DOHH2 (cell line): ENCODE measurements around the gene CYTH3.

Experiments used
- H3F3A ChIP-seq: fragments of 200-600 bp; sonication (generic), shearing (Covaris generic); 2 replicates; pipeline ENCODE4 v1.6.0; 2016; ENCODE audit warnings: antibody characterized with exemption, mild to moderate bottlenecking; ENCODE audit not compliant: control insufficient read depth, insufficient read depth
- H3K27ac ChIP-seq: fragments of 200-600 bp; sonication (generic); 2 replicates; pipeline ENCODE4 v1.5.1; 2014; ENCODE audit warnings: low read depth, mild to moderate bottlenecking, low read length, moderate library complexity
- H3K27me3 ChIP-seq: fragments of 200-600 bp; sonication (generic); 2 replicates; pipeline ENCODE4 v1.6.1; 2014; ENCODE audit warnings: mild to moderate bottlenecking, low read length, mixed read lengths; ENCODE audit not compliant: control insufficient read depth
- H3K36me3 ChIP-seq: fragments of 200-600 bp; sonication (generic); 2 replicates; pipeline ENCODE4 v1.6.1; 2014; ENCODE audit warnings: mild to moderate bottlenecking, low read length, moderate library complexity, mixed read lengths; ENCODE audit not compliant: control insufficient read depth
- H3K4me1 ChIP-seq: fragments of 200-600 bp; sonication (generic); 2 replicates; pipeline ENCODE4 v1.6.1; 2014; ENCODE audit warnings: mild to moderate bottlenecking, low read length, mixed read lengths; ENCODE audit not compliant: control insufficient read depth
- H3K4me2 ChIP-seq: fragments of 200-600 bp; sonication (generic); 2 replicates; pipeline ENCODE4 v1.6.0; 2014; ENCODE audit warnings: mild to moderate bottlenecking, low read length, moderate library complexity
- H3K4me3 ChIP-seq: fragments of 200-600 bp; sonication (generic); 2 replicates; pipeline ENCODE4 v1.5.1; 2014; ENCODE audit warnings: mild to moderate bottlenecking, low read length, mixed read lengths
- H3K79me2 ChIP-seq: fragments of 200-600 bp; sonication (generic); 2 replicates; pipeline ENCODE4 v1.6.1; 2014; ENCODE audit warnings: mild to moderate bottlenecking, low read length, mixed read lengths; ENCODE audit not compliant: control insufficient read depth
- H3K9me2 ChIP-seq: fragments of 200-600 bp; sonication (generic); replicated peaks from 2 replicates; pipeline ENCODE4 v1.6.1; 2014; ENCODE audit warnings: mild to moderate bottlenecking, low read length, mixed read lengths; ENCODE audit not compliant: control insufficient read depth
- H3K9me3 ChIP-seq: fragments of 200-600 bp; sonication (generic); 2 replicates; pipeline ENCODE4 v1.6.1; 2014; ENCODE audit warnings: antibody characterized with exemption, low read length, mixed read lengths; ENCODE audit not compliant: control insufficient read depth, insufficient read depth
- H4K20me1 ChIP-seq: fragments of 200-600 bp; sonication (generic); 2 replicates; pipeline ENCODE4 v1.6.0; 2014; ENCODE audit warnings: low read depth, mild to moderate bottlenecking, antibody characterized with exemption, low read length, moderate library complexity; ENCODE audit not compliant: control insufficient read depth, insufficient read depth
- CTCF ChIP-seq: fragments of 200-600 bp; sonication (generic); IDR thresholded peaks from one replicate; pipeline ENCODE4 v1.5.1; 2014; ENCODE audit warnings: antibody characterized with exemption, mild to moderate bottlenecking, low read depth, low read length; ENCODE audit not compliant: poor library complexity, severe bottlenecking
- EZH2phosphoT487 ChIP-seq: fragments of 200-600 bp; sonication (generic); IDR thresholded peaks from 2 replicates; pipeline ENCODE4 v1.6.1; 2017; ENCODE audit warnings: borderline replicate concordance, mild to moderate bottlenecking, antibody characterized with exemption, low read length, moderate library complexity, mixed read lengths

CYTH3 gene

GRCh38 chr7:6127110-6127490 is 145.3 kb downstream of the CYTH3 start:
- no peaks in the 10 kb centered on the region for H3K9me2 ChIP-seq
- H3K27ac ChIP-seq, result no peak overlapping the region
- no peaks in the 10 kb centered on the region for H3F3A ChIP-seq
- no peak overlapping the region for H3K4me2 ChIP-seq
- no peak overlapping the region for H3K4me3 ChIP-seq
- TF ChIP-seq EZH2phosphoT487 (no peak), CTCF (no peak)
- peaks cover 72% of the 10 kb centered on the region for H3K36me3 ChIP-seq
- no peaks in the 10 kb centered on the region for H3K27me3 ChIP-seq
- 0 out of 2 replicates have a peak, but pooled peaks cover 3% of the 10 kb centered on the region for H4K20me1 ChIP-seq
- H3K4me1 ChIP-seq, result no peaks in the 10 kb centered on the region
- peaks cover 43% of the 10 kb centered on the region for H3K79me2 ChIP-seq
- H3K9me3 ChIP-seq, result no peaks in the 10 kb centered on the region

- H3K79me2 ChIP-seq, result peaks cover 45% of the 10 kb centered on the region
Observed at GRCh38 chr7:6123843-6124242, 148.6 kb downstream of the CYTH3 start.

GRCh38 chr7:6121141-6121540 is 151.3 kb downstream of the CYTH3 start:
- Histone ChIP-seq H3K27ac (no peak overlapping the region), H3K4me3 (no peak overlapping the region), H3K9me2 (no peaks in the 10 kb centered on the region), H3K27me3 (no peaks in the 10 kb centered on the region), H3K9me3 (peaks cover 20% of the 10 kb centered on the region), H3K4me1 (no peaks in the 10 kb centered on the region), H4K20me1 (no peaks in the 10 kb centered on the region), H3K79me2 (peaks cover 30% of the 10 kb centered on the region), H3K4me2 (no peak overlapping the region), H3F3A (no peaks in the 10 kb centered on the region), H3K36me3 (peaks cover 82% of the 10 kb centered on the region)
- TF ChIP-seq CTCF (no peak), EZH2phosphoT487 (no peak)

More at GRCh38 chr7:6123843-6124242, 148.6 kb downstream of the CYTH3 start:
- Histone ChIP-seq H3K27ac (no peak overlapping the region), H4K20me1 (0 out of 2 replicates have a peak, but pooled peaks cover 3% of the 10 kb centered on the region), H3K9me2 (no peaks in the 10 kb centered on the region), H3F3A (no peaks in the 10 kb centered on the region), H3K4me3 (no peak overlapping the region), H3K36me3 (peaks cover 77% of the 10 kb centered on the region), H3K4me2 (no peak overlapping the region), H3K27me3 (no peaks in the 10 kb centered on the region), H3K9me3 (peaks cover 20% of the 10 kb centered on the region), H3K4me1 (no peaks in the 10 kb centered on the region)
- TF ChIP-seq EZH2phosphoT487 (no peak), CTCF (no peak)

GRCh38 chr7:6117533-6117932 is 154.9 kb downstream of the CYTH3 start:
- Histone ChIP-seq H3F3A (no peaks in the 10 kb centered on the region), H3K36me3 (peaks cover 90% of the 10 kb centered on the region), H4K20me1 (no peaks in the 10 kb centered on the region), H3K79me2 (peaks cover 22% of the 10 kb centered on the region), H3K9me2 (no peaks in the 10 kb centered on the region), H3K4me1 (no peaks in the 10 kb centered on the region), H3K4me3 (no peak overlapping the region), H3K27ac (no peak overlapping the region), H3K9me3 (peaks cover 20% of the 10 kb centered on the region), H3K4me2 (no peak overlapping the region), H3K27me3 (no peaks in the 10 kb centered on the region)
- TF ChIP-seq CTCF, result no peak
- no peak for TF ChIP-seq EZH2phosphoT487
